Measurements from ENCODE around the gene SYT9. TPM values are rescaled to one million over a fixed set of nuclear protein-coding genes. Genes with fewer than 3 reads are reported as not detected.

Gene SYT9
- total and polyA plus RNA-seq, 2 of the 4 experiments (the other 2 are of a cell fraction) = not detected

DNA sequence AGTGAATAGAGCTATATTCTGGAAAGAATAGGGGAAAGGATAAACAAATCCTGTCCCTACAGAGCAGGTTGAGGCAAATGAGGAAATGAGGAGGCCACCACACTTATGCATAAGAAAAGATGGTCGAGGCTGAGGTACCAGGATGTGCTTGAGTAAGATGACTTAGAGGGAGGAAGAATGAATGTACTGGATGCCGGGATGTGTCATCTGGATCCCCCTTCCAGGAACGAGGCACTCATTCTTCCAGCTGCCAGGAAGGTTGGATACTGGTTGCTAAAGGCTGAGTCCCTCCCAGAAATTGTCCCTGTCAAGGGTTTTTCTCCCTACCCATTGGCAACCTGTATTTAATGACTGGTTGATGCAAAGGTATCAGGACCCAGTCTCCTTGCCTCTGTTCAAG is 31.1 kb upstream of the SYT9 start:
- Histone ChIP-seq H4K20me1 (ENCODE audit: insufficient read depth, low read length) (no peaks in the 10 kb centered on the region), H2BK15ac (ENCODE audit: low read depth, low read length) (no peak overlapping the region), H4K8ac (ENCODE audit: low read depth in 2 of 2, low read length in 2 of 2) (no peak overlapping the region), H3K4me3 (ENCODE audit: insufficient read depth, low read depth, low read length) (no peak overlapping the region), H2BK5ac (ENCODE audit: low read depth, low read length, poor library complexity, severe bottlenecking) (no peak overlapping the region), H3K27ac (ENCODE audit: insufficient read depth, low read length) (no peak overlapping the region), H2BK20ac (ENCODE audit: low read depth, low read length) (no peak overlapping the region), H2BK120ac (ENCODE audit: low read depth, low read length) (no peak overlapping the region), H3K9me3 (ENCODE audit: control insufficient read depth, insufficient read depth, low read length) (no peaks in the 10 kb centered on the region), H3K14ac (replicated peaks; ENCODE audit: low read depth, low read length) (no peak overlapping the region), H3K36me3 (ENCODE audit: control insufficient read depth, insufficient read depth, low read length) (no peaks in the 10 kb centered on the region), H3K4ac (ENCODE audit: low read depth, low read length) (no peak overlapping the region), H3K9me1 (ENCODE audit: insufficient read depth, low read length) (no peaks in the 10 kb centered on the region), H2AK9ac (replicated peaks; ENCODE audit: low read depth, low read length, poor library complexity) (no peak overlapping the region), H3K4me2 (ENCODE audit: low read depth, low read length) (no peak overlapping the region), H3K79me1 (ENCODE audit: low read depth in 1 of 2, low read length in 2 of 2) (no peaks in the 10 kb centered on the region), H3K9ac (ENCODE audit: low read depth, low read length) (no peak overlapping the region), H3K4me1 (ENCODE audit: control insufficient read depth, insufficient read depth, low read length) (no peaks in the 10 kb centered on the region), H3K56ac (ENCODE audit: extremely low read depth, insufficient read depth, low read length) (no peak overlapping the region), H2AFZ (replicated peaks; ENCODE audit: low read length, poor library complexity) (no peak overlapping the region), H4K91ac (ENCODE audit: insufficient read depth, low read depth, low read length) (no peak overlapping the region), H4K5ac (ENCODE audit: low read depth, low read length) (no peak overlapping the region), H3K18ac (ENCODE audit: low read depth, low read length) (no peak overlapping the region), H3K27me3 (ENCODE audit: control insufficient read depth, insufficient read depth, low read length) (no peaks in the 10 kb centered on the region), H3K23ac (ENCODE audit: low read depth, low read length) (no peak overlapping the region), H2AK5ac (ENCODE audit: low read depth, low read length) (no peak overlapping the region)
- in situ Hi-C loops (cut with MboI; ENCODE audit: low sequenced_read_pairs) (no loop called here), intact Hi-C loops (cut with micrococcal nuclease) (no loop called here), dilution Hi-C loops (cut with HindIII; ENCODE audit: low sequenced_read_pairs, unreplicated experiment) (no loop called here)
- POLR2A ChIA-PET (ENCODE audit: unreplicated experiment) = no interaction called here
- no TSS peak for BruUV-seq (replicated peaks)
- no peak for ATAC-seq (ENCODE audit: low read depth)
- no CpG with 5 or more reads among the region's 3 CpGs for WGBS, 2 experiments (ENCODE audit: extremely low coverage in 2 of 2, insufficient read length in 1 of 2)
- CTCF ChIA-PET = no interaction called here
- TF ChIP-seq RCOR1 (IDR thresholded peaks at IDR 0.05; ENCODE audit: insufficient replicate concordance, low read length) (no peak), CEBPB (IDR thresholded peaks at IDR 0.05; ENCODE audit: low read depth, low read length) (no peak), POLR2A (IDR thresholded peaks at IDR 0.05; ENCODE audit: low read depth, low read length) (no peak), NFE2L2 (IDR thresholded peaks at IDR 0.05; ENCODE audit: low read depth, low read length) (no peak), BHLHE40 (IDR thresholded peaks at IDR 0.05; ENCODE audit: low read depth, low read length) (no peak), MAZ (IDR thresholded peaks at IDR 0.05; ENCODE audit: borderline replicate concordance, low read depth, low read length) (no peak), RAD21 (IDR thresholded peaks at IDR 0.05; ENCODE audit: low read length) (no peak)
- no peak for DNase-seq
